HepG2 (cell line): ENCODE measurements around the gene NOP9. TPM values are rescaled to one million over a fixed set of nuclear protein-coding genes. Genes with fewer than 3 reads are reported as not detected.

ENCODE experiments used
- AHR ChIP-seq: IDR thresholded peaks from 2 replicates; pipeline ENCODE4 v1.6.1; 2018; ENCODE audit warnings: missing genetic modification reagents, missing compliant biosample characterization
- BRCA1 ChIP-seq: sonication (generic); formaldehyde crosslinking; IDR thresholded peaks from 2 replicates; pipeline ENCODE4 v1.4.0; 2020; ENCODE audit warnings: missing genetic modification reagents
- HMGXB3 ChIP-seq: sonication (generic); formaldehyde crosslinking; IDR thresholded peaks from 2 replicates; pipeline ENCODE4 v1.4.0; 2020; ENCODE audit warnings: missing genetic modification reagents, borderline replicate concordance
- IRF9 ChIP-seq: sonication (generic); formaldehyde crosslinking; IDR thresholded peaks from 2 replicates; pipeline ENCODE4 v1.8.0; 2022; ENCODE audit warnings: missing genetic modification reagents, mild to moderate bottlenecking, borderline replicate concordance
- KDM5B ChIP-seq: sonication (generic); formaldehyde crosslinking; IDR thresholded peaks from 2 replicates; pipeline ENCODE4 v1.4.0; 2020; ENCODE audit warnings: missing genetic modification reagents, mild to moderate bottlenecking, borderline replicate concordance
- MTA1 ChIP-seq: sonication (generic); formaldehyde crosslinking; IDR thresholded peaks from 2 replicates; pipeline ENCODE4 v1.4.0; 2020; ENCODE audit warnings: missing genetic modification reagents, mild to moderate bottlenecking, borderline replicate concordance
- NPAS2 ChIP-seq: sonication (generic); formaldehyde crosslinking; IDR thresholded peaks from 2 replicates; pipeline ENCODE4 v1.8.0; 2022; ENCODE audit warnings: mild to moderate bottlenecking, missing genetic modification reagents, borderline replicate concordance
- NR2F1 ChIP-seq, 2 experiments: fragments of 450-650 bp in 1 of 2; formaldehyde crosslinking in 1 of 2; IDR thresholded peaks; 2 replicates each; pipeline versions ENCODE4 v1.5.0 to v1.6.1; 2016 to 2020; ENCODE audit warnings: mild to moderate bottlenecking in 1 of 2, missing compliant biosample characterization in 1 of 2, missing genetic modification reagents in 1 of 2, moderate library complexity in 1 of 2
- NR2F6 ChIP-seq, 2 experiments: IDR thresholded peaks; 2 replicates each; pipeline ENCODE4 v1.6.1; 2016; ENCODE audit warnings: antibody characterized with exemption in 1 of 2, mild to moderate bottlenecking in 1 of 2
- PITX1 ChIP-seq: sonication (generic); formaldehyde crosslinking; IDR thresholded peaks from 2 replicates; pipeline ENCODE4 v1.5.1; 2020; ENCODE audit warnings: mild to moderate bottlenecking, missing genetic modification reagents
- TOPORS ChIP-seq: sonication (generic); formaldehyde crosslinking; IDR thresholded peaks from 2 replicates; pipeline ENCODE4 v1.8.0; 2023; ENCODE audit warnings: mild to moderate bottlenecking, missing genetic modification reagents
- ZBTB10 ChIP-seq: sonication (generic); formaldehyde crosslinking; IDR thresholded peaks from 2 replicates; pipeline ENCODE4 v1.4.0; 2020; ENCODE audit warnings: missing genetic modification reagents, borderline replicate concordance
- ZBTB14 ChIP-seq: sonication (generic); formaldehyde crosslinking; IDR thresholded peaks from 2 replicates; pipeline ENCODE4 v1.4.0; 2020; ENCODE audit warnings: missing genetic modification reagents
- ZSCAN22 ChIP-seq: sonication (generic); formaldehyde crosslinking; IDR thresholded peaks from 2 replicates; pipeline ENCODE4 v1.4.0; 2020; ENCODE audit warnings: mild to moderate bottlenecking, missing genetic modification reagents
- polyA plus RNA-seq, 8 experiments: library from polyadenylated mRNA; depleted of rRNA in 3 of 8; stranded (reverse) in 7 of 8; unstranded in 1 of 8; fragments of >200 nt; fragmentation: Illumina TruSeq in 4 of 8; extraction: Trizol in 4 of 8; gene quantifications; 2 replicates each; pipeline versions ENCODE4 v1.2.1 to v1.2.3, GENCODE V29; 2011 to 2016; ENCODE audit warnings: low read depth in 4 of 8, missing spikeins in 1 of 8, mixed read lengths in 1 of 8; ENCODE audit not compliant: insufficient read depth in 1 of 8
- total RNA-seq, 5 experiments: library from RNA; depleted of rRNA; stranded (reverse); fragments of >200 nt; fragmentation: Illumina TruSeq; extraction: Trizol; gene quantifications; 2 replicates each; pipeline ENCODE4 v1.2.3, GENCODE V29; 2016; ENCODE audit warnings: low read depth in 1 of 5
- TF ChIP-seq, protein P1 (sequence below): sonication (generic); formaldehyde crosslinking; IDR thresholded peaks from 2 replicates; pipeline ENCODE4 v1.4.0; 2020; ENCODE audit warnings: mild to moderate bottlenecking, missing genetic modification reagents
- TF ChIP-seq, protein P2 (sequence below): sonication (generic); formaldehyde crosslinking; IDR thresholded peaks from 2 replicates; pipeline ENCODE4 v1.5.0; 2020; ENCODE audit warnings: mild to moderate bottlenecking, missing genetic modification reagents

The NOP9 gene
- total and polyA plus RNA-seq, 2 of the 13 experiments (the other 11 are each of a cell fraction or from before 2014, with no cell fraction given): 24.5 to 61.6 TPM

DNA sequence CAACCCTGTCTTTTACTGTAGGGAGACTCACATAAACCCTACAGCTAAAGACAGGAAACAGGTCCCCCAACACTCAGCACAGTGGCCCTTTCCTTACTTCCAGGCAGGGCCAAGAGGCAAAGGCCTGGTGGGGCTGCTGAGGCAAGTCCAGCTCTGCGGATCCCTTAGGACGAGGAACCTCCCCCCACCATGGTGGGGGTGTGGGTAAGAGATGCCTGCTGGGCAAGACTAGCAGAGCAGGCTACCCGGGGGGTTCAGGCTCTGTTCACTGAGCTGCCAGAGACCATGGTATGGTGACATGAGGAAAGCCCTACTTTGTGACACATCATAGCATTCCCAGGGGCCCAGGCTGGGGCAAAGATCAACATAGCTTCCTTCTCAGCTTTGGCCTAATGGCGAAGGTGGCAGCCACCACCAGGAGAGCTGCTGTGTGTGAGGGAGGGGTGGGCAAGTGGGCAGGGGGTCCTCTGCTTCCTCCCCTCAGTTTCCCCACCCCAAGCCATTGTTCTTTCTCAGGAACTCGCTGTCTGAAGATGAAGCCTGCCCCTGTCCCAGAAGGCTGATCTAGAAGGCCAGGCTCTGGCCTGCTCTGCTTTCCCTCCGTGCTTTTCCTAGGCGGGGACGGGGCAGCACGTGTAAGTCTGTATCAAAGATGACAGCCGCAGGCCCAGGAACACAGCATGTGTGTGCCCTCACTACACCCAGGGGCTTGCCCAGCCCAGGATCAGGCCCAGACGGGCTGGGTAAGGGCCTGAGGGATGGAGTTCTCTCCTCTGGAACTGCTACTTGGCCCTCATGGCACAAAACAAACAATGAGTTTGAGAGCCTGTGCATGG lies 47.1 kb upstream of the NOP9 start (continued):
- TF ChIP-seq HMGXB3 (CRISPR knock-in tag) (peak; percentile 64), ZSCAN22 (CRISPR knock-in tag) (no peak), BRCA1 (CRISPR knock-in tag) (no peak), ZBTB10 (CRISPR knock-in tag) (no peak), MTA1 (CRISPR knock-in tag) (no peak; the same call in 1 of the 2 replicates), NR2F6 (IDR thresholded peaks at IDR 0.05) (no peak), NR2F6 (CRISPR knock-in tag; IDR thresholded peaks at IDR 0.05) (peak; percentile 44; the same call in 1 of the 2 replicates), PITX1 (CRISPR knock-in tag) (peak; percentile 33; the same call in 1 of the 2 replicates), IRF9 (peak; percentile 98), NR2F1 (CRISPR knock-in tag; IDR thresholded peaks at IDR 0.05) (peak in 1 of 2 experiments; percentile 27; a peak in 1 of 4 replicates), ZBTB14 (no peak), AHR (CRISPR knock-in tag) (no peak), TOPORS (CRISPR knock-in tag) (no peak), NPAS2 (CRISPR knock-in tag) (no peak), KDM5B (CRISPR knock-in tag) (0 out of 2 replicates have a peak, but pooled peaks have one; percentile 9)
- TF ChIP-seq, protein P1, sequence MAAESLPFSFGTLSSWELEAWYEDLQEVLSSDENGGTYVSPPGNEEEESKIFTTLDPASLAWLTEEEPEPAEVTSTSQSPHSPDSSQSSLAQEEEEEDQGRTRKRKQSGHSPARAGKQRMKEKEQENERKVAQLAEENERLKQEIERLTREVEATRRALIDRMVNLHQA (CRISPR knock-in tag): no peak
- TF ChIP-seq, protein P2, sequence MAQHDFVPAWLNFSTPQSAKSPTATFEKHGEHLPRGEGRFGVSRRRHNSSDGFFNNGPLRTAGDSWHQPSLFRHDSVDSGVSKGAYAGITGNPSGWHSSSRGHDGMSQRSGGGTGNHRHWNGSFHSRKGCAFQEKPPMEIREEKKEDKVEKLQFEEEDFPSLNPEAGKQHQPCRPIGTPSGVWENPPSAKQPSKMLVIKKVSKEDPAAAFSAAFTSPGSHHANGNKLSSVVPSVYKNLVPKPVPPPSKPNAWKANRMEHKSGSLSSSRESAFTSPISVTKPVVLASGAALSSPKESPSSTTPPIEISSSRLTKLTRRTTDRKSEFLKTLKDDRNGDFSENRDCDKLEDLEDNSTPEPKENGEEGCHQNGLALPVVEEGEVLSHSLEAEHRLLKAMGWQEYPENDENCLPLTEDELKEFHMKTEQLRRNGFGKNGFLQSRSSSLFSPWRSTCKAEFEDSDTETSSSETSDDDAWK: no peak
